Panc1 (cell line): ENCODE measurements around the gene CEP290. TPM values are rescaled to one million over a fixed set of nuclear protein-coding genes. Genes with fewer than 3 reads are reported as not detected.

ENCODE experiments used
- ATAC-seq: fragments of 200-7000 bp; cut with Tn5 transposase; 2 replicates; pipeline ENCODE4 v1.9.1; 2020; ENCODE audit warnings: mild to moderate bottlenecking, moderate library complexity
- BruUV-seq: library from RNA; stranded (reverse); fragments of 400-500 nt; replicated peaks from 2 replicates; lab custom pipeline; 2021; lab: Mats Ljungman, UMichigan
- CTCF ChIA-PET: fragments of 300-600 bp; sonication (Branson Sonifier 250); formaldehyde crosslinking; loops from one replicate; lab custom pipeline; 2022; ENCODE audit warnings: antibody characterized with exemption; lab: Charles Lee
- POLR2A ChIA-PET: fragments of 300-600 bp; sonication (Branson Sonifier 250); formaldehyde crosslinking; loops from one replicate; lab custom pipeline; 2022; ENCODE audit warnings: antibody characterized with exemption; lab: Charles Lee
- DNase-seq: peaks from one replicate; pipeline ENCODE4 v3.0.0-alpha.2; 2010; ENCODE audit warnings: low read depth, low spot score
- H3K27ac ChIP-seq: 2 replicates; pipeline ENCODE4 v1.5.1; 2011; ENCODE audit warnings: mild to moderate bottlenecking, low read length, inconsistent platforms
- H3K27me3 ChIP-seq: fragments of 200-500 bp; sonication (Bioruptor generic); 2 replicates; pipeline ENCODE4 v1.6.0; 2014; ENCODE audit warnings: low read length, inconsistent platforms; ENCODE audit not compliant: control insufficient read depth, insufficient read depth
- H3K36me3 ChIP-seq: fragments of 200-500 bp; sonication (Bioruptor generic); 2 replicates; pipeline ENCODE4 v1.5.1; 2014; ENCODE audit warnings: inconsistent platforms, mild to moderate bottlenecking, low read length, moderate library complexity; ENCODE audit not compliant: control insufficient read depth, insufficient read depth
- H3K4me1 ChIP-seq: 2 replicates; pipeline ENCODE4 v1.5.1; 2011; ENCODE audit warnings: inconsistent platforms, mild to moderate bottlenecking, low read length, moderate library complexity; ENCODE audit not compliant: control insufficient read depth, insufficient read depth
- H3K4me3 ChIP-seq, 2 experiments: 2 replicates each; pipeline ENCODE4 v1.5.1; 2011 to 2012; ENCODE audit warnings: low read depth in 2 of 2, low read length in 2 of 2, mild to moderate bottlenecking in 2 of 2, inconsistent platforms in 1 of 2, moderate library complexity in 1 of 2
- H3K9me3 ChIP-seq: fragments of 200-500 bp; sonication (Bioruptor generic); 2 replicates; pipeline ENCODE4 v1.5.1; 2014; ENCODE audit warnings: low read depth, mild to moderate bottlenecking, inconsistent platforms, low read length, moderate library complexity; ENCODE audit not compliant: control insufficient read depth, insufficient read depth
- CTCF ChIP-seq: fragments of 450-650 bp; IDR thresholded peaks from 2 replicates; pipeline ENCODE4 v1.5.1; 2017; ENCODE audit warnings: mild to moderate bottlenecking
- POLR2AphosphoS5 ChIP-seq: IDR thresholded peaks from 2 replicates; pipeline ENCODE4 v1.6.1; 2012; ENCODE audit warnings: mild to moderate bottlenecking, low read depth, low read length, moderate library complexity
- REST ChIP-seq, 2 experiments: IDR thresholded peaks; 2 replicates each; pipeline ENCODE4 v1.6.1; 2011 to 2012; ENCODE audit warnings: low read depth in 2 of 2, control low read depth in 1 of 2, low read length in 1 of 2, mild to moderate bottlenecking in 1 of 2, moderate library complexity in 1 of 2; ENCODE audit not compliant: insufficient read depth in 1 of 2
- SIN3A ChIP-seq: IDR thresholded peaks from 2 replicates; pipeline ENCODE4 v1.6.1; 2012; ENCODE audit warnings: low read depth, mild to moderate bottlenecking, low read length, moderate library complexity, borderline replicate concordance; ENCODE audit not compliant: insufficient read depth
- TCF7L2 ChIP-seq: IDR thresholded peaks from 2 replicates; pipeline ENCODE4 v1.6.1; 2011; ENCODE audit warnings: mild to moderate bottlenecking, low read depth, low read length, inconsistent platforms
- in situ Hi-C: cut with HindIII; loops from 2 replicates; pipeline ENCODE4 v1.10.0; 2016; ENCODE audit warnings: low sequenced_read_pairs, low pct_unique_long_range_greater_than_20kb
- intact Hi-C: fragments of 100-400 bp; cut with micrococcal nuclease; formaldehyde crosslinking; loops from one replicate; pipeline ENCODE4 v1.10.0; 2022; ENCODE audit not compliant: unreplicated experiment
- total RNA-seq: library from RNA; stranded (reverse); gene quantifications from one replicate; pipeline ENCODE4 v1.2.1, GENCODE V29; 2021; ENCODE audit not compliant: unreplicated experiment

Gene CEP290
- total RNA-seq, 1 experiment from 2014 or later: 14.6 TPM

DNA sequence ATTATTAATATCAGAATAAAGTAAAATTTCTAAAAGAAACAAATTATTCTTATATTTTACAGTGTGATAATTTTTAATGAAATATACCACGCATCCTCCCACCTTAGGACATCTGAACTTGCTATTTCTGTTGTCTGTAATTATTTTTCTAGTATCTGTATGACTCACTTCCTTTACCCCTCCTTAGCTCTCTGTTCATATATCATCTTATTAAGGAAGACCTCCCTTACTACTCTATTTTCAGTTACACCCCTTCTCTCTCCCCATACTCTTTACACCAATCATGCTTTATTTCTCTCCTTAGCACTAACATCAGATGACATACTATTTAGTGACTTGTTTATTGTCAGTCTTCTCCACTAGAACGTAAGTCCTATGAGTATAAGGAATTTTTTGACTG lies 78.5 kb downstream of the CEP290 start:
- peaks cover 15% of the 10 kb centered on the region; the same call in 1 of the 2 replicates for H3K36me3 ChIP-seq
- ChIA-PET POLR2A (no interaction called here), CTCF (no interaction called here)
- no peaks in the 10 kb centered on the region for H3K9me3 ChIP-seq
- H3K27me3 ChIP-seq: no peaks in the 10 kb centered on the region
- no peak overlapping the region for H3K27ac ChIP-seq
- intact Hi-C loops: no loop called here
- TF ChIP-seq POLR2AphosphoS5 (no peak), REST (IDR thresholded peaks at IDR 0.05; ENCODE audit: insufficient read depth in 1 of 2, low read depth in 2 of 2, low read length in 1 of 2) (no peak), TCF7L2 (no peak), CTCF (no peak), SIN3A (no peak)
- in situ Hi-C loops: no loop called here
- no peaks in the 10 kb centered on the region for H3K4me1 ChIP-seq
- no peak for ATAC-seq
- DNase-seq: no peak
- BruUV-seq: no TSS peak
- no peak overlapping the region for H3K4me3 ChIP-seq

DNA sequence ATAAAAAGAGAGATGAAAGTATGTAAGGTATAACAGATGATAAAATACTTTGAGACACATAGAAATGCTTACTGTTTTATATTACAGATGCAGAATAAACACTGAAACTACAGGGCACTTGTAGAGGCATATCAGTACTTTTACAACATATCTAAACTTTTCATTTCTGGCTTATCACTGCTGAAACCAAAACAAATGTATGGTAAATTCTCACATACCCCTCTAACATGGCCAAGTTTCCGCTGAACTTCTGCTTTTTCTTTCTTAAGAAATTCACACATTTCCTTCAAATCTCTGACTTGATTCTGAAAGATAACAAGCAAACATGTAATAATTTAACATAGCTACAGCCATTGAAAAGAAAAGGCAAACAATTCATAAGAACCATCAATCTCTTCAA lies 79.4 kb downstream of the CEP290 start:
- ATAC-seq: no peak
- intact Hi-C loops: no loop called here
- Histone ChIP-seq H3K4me1 (no peaks in the 10 kb centered on the region), H3K4me3 (no peak overlapping the region), H3K9me3 (no peaks in the 10 kb centered on the region), H3K27me3 (no peaks in the 10 kb centered on the region), H3K27ac (no peak overlapping the region), H3K36me3 (peaks cover 13% of the 10 kb centered on the region; the same call in 1 of the 2 replicates)
- DNase-seq: no peak
- POLR2A ChIA-PET: no interaction called here
- CTCF ChIA-PET: no interaction called here
- in situ Hi-C loops: no loop called here
- no TSS peak for BruUV-seq
- TF ChIP-seq CTCF: no peak
- TF ChIP-seq POLR2AphosphoS5: no peak
- TF ChIP-seq REST (IDR thresholded peaks at IDR 0.05; ENCODE audit: insufficient read depth in 1 of 2, low read depth in 2 of 2, low read length in 1 of 2): no peak
